Non-pigmented ciliary epithelial cell (primary cell): ENCODE data around the gene NDUFS3.
"Not testable (repeated sequence)": the region's sequence is repeated elsewhere in the genome, so short reads cannot be mapped to it uniquely, and the experiment has no call there.

Experiments
- DNase-seq: peaks from one replicate; pipeline ENCODE4 v3.0.0-alpha.2; 2010; ENCODE audit warnings: low read depth

Gene NDUFS3

GRCh38 chr11:47560426-47560825, 18.4 kb upstream of the NDUFS3 start:
- no peak for DNase-seq

- not testable (repeated sequence) for DNase-seq
These were observed 16.5 kb upstream of the NDUFS3 start for GRCh38 chr11:47562393-47562792.

- not testable (repeated sequence) for DNase-seq
These were observed 14.5 kb upstream of the NDUFS3 start for GRCh38 chr11:47564366-47564765.

GRCh38 chr11:47564933-47565339, 13.9 kb upstream of the NDUFS3 start:
- DNase-seq = no peak

- DNase-seq = no peak
These were observed 13.3 kb upstream of the NDUFS3 start, which contains the start of gene PTPMT1 for GRCh38 chr11:47565340-47566148. TSS of gene PTPMT1 (plus strand) at chr11:47565599. CDS start at chr11:47565623, 24 bp downstream.

GRCh38 chr11:47566149-47566698, 12.7 kb upstream of the NDUFS3 start:
- DNase-seq = no peak

GRCh38 chr11:47569646-47570045, 9.2 kb upstream of the NDUFS3 start:
- DNase-seq = no peak

- no peak for DNase-seq
These were observed 8.1 kb upstream of the NDUFS3 start for GRCh38 chr11:47570651-47571356.

- no peak for DNase-seq
These were observed 7.5 kb upstream of the NDUFS3 start for GRCh38 chr11:47571357-47571729.

- no peak for DNase-seq
These were observed 7.0 kb upstream of the NDUFS3 start for GRCh38 chr11:47571895-47572294.

- no peak for DNase-seq
These were observed 6.1 kb upstream of the NDUFS3 start for GRCh38 chr11:47572715-47573255.

GRCh38 chr11:47573321-47573720, 5.6 kb upstream of the NDUFS3 start:
- no peak for DNase-seq

GRCh38 chr11:47577460-47578041, 1.3 kb upstream of the NDUFS3 start:
- no peak for DNase-seq

- no peak for DNase-seq
These were observed 5.0 kb downstream of the NDUFS3 start for GRCh38 chr11:47583844-47584243.

GRCh38 chr11:47586098-47586855, 7.4 kb downstream of the NDUFS3 start, which contains the start of gene FAM180B:
TSS of gene FAM180B (plus strand) at chr11:47586678. CDS start at chr11:47586769, 91 bp downstream.
- no peak for DNase-seq

GRCh38 chr11:47587039-47587716, 8.3 kb downstream of the NDUFS3 start:
- DNase-seq = no peak

GRCh38 chr11:47587723-47588326, 9.0 kb downstream of the NDUFS3 start:
- DNase-seq = no peak

- no peak for DNase-seq
These were observed 10.2 kb downstream of the NDUFS3 start for GRCh38 chr11:47589118-47589517.

GRCh38 chr11:47589584-47589976, 10.7 kb downstream of the NDUFS3 start:
- no peak for DNase-seq
